HepG2 (cell line): ENCODE measurements around the gene ACKR3.

ENCODE experiments used
- GTF2F1 ChIP-seq: fragments of 150-350 bp; IDR thresholded peaks from 2 replicates; pipeline ENCODE4 v1.6.1; 2014; ENCODE audit warnings: low read length
- HES4 ChIP-seq: sonication (generic); formaldehyde crosslinking; IDR thresholded peaks from 2 replicates; pipeline ENCODE4 v1.9.0; 2021; ENCODE audit warnings: mild to moderate bottlenecking, missing genetic modification reagents, borderline replicate concordance
- NFYC ChIP-seq: IDR thresholded peaks from 2 replicates; pipeline ENCODE4 v1.6.1; 2016; ENCODE audit warnings: missing genetic modification reagents, missing compliant biosample characterization
- TAF1 ChIP-seq: sonication (generic); formaldehyde crosslinking; IDR thresholded peaks from 2 replicates; pipeline ENCODE4 v1.4.0; 2020; ENCODE audit warnings: missing genetic modification reagents
- YEATS4 ChIP-seq: sonication (generic); formaldehyde crosslinking; IDR thresholded peaks from 2 replicates; pipeline ENCODE4 v1.4.0; 2020; ENCODE audit warnings: missing genetic modification reagents, borderline replicate concordance

GRCh38 chr2:236627841-236628240, 58.2 kb downstream of the ACKR3 start:
- TF ChIP-seq YEATS4 (no peak), HES4 (CRISPR knock-in tag) (no peak), TAF1 (no peak), NFYC (CRISPR knock-in tag) (no peak), GTF2F1 (no peak)
